Measurements from ENCODE around the gene TBC1D16. TPM values are rescaled to one million over a fixed set of nuclear protein-coding genes. Genes with fewer than 3 reads are reported as not detected.

TBC1D16 gene
- total and polyA plus RNA-seq, 8 donors = 4.9 to 31.4 (median 19.7) TPM

GRCh38 chr17:79955167-79955549, 80.5 kb downstream of the TBC1D16 start:
- intact Hi-C loops (cut with DNase I) = no loop called here
- Histone ChIP-seq H3K27me3 (no peaks in the 10 kb centered on the region), H3K4me1 (peaks cover 31 to 35% (median 33%) of the 10 kb centered on the region in 3 donors), H3K27ac (no peak overlapping the region), H3K36me3 (no peaks in the 10 kb centered on the region), H3K4me3 (no peak overlapping the region), H3K9me3 (no peaks in the 10 kb centered on the region)
- peak in 2 of 6 donors; percentile 26 to 52 for DNase-seq
- no peak for ATAC-seq
- no peak for TF ChIP-seq CTCF (IDR thresholded peaks at IDR 0.05)
- FAIRE-seq = no peak
- 90 to 96% methylated on average over 10 of the region's 10 CpGs for WGBS, 2 donors

- peaks cover 0 to 2% (median 0%) of the 10 kb centered on the region in 3 donors for H3K36me3 ChIP-seq
- H3K27me3 ChIP-seq = no peaks in the 10 kb centered on the region
- no peak overlapping the region for H3K4me3 ChIP-seq
- H3K4me1 ChIP-seq = peaks cover 33 to 37% (median 33%) of the 10 kb centered on the region in 3 donors
- WGBS, 2 donors = 88 to 90% methylated on average over 25 of the region's 25 CpGs
- no peak for TF ChIP-seq CTCF (IDR thresholded peaks at IDR 0.05)
- no peak overlapping the region for H3K27ac ChIP-seq
- intact Hi-C loops (cut with DNase I) = no loop called here
- peak in 3 of 6 donors; percentile 9 to 58 (median 54) for DNase-seq
- no peaks in the 10 kb centered on the region for H3K9me3 ChIP-seq
- ATAC-seq = no peak
- no peak for FAIRE-seq
These were observed 81.1 kb downstream of the TBC1D16 start for GRCh38 chr17:79954281-79955166.

GRCh38 chr17:79953335-79953734, 82.3 kb downstream of the TBC1D16 start:
- TF ChIP-seq CTCF (IDR thresholded peaks at IDR 0.05) = no peak
- FAIRE-seq (no peak), ATAC-seq (no peak), DNase-seq (peak in 1 of 6 donors; percentile 9)
- H3K27me3 ChIP-seq = no peaks in the 10 kb centered on the region
- H3K36me3 ChIP-seq = peaks cover 0 to 13% (median 0%) of the 10 kb centered on the region in 3 donors
- peak overlapping the region in 3 of 4 donors; percentile 34 to 85 (median 45) for H3K27ac ChIP-seq
- intact Hi-C loops (cut with DNase I) = no loop called here
- H3K4me1 ChIP-seq = peaks cover 33 to 37% (median 33%) of the 10 kb centered on the region in 3 donors
- no peaks in the 10 kb centered on the region for H3K9me3 ChIP-seq
- H3K4me3 ChIP-seq = no peak overlapping the region

- ATAC-seq (peak; percentile 11 to 52 (median 34)), DNase-seq (peak in 4 of 6 donors; percentile 20 to 39 (median 32))
- WGBS, 2 donors = 22 to 24% methylated on average over 8 of the region's 8 CpGs
These were observed 82.8 kb downstream of the TBC1D16 start for GRCh38 chr17:79952901-79953300.

More at GRCh38 chr17:79952901-79953300, 82.8 kb downstream of the TBC1D16 start:
- no peak for FAIRE-seq
- Histone ChIP-seq H3K4me1 (peaks cover 33 to 37% (median 33%) of the 10 kb centered on the region in 3 donors), H3K36me3 (peaks cover 0 to 13% (median 0%) of the 10 kb centered on the region in 3 donors), H3K4me3 (no peak overlapping the region), H3K9me3 (no peaks in the 10 kb centered on the region), H3K27me3 (no peaks in the 10 kb centered on the region), H3K27ac (peak overlapping the region in 3 of 4 donors; percentile 34 to 85 (median 45))
- intact Hi-C loops (cut with DNase I) = no loop called here
- TF ChIP-seq CTCF (IDR thresholded peaks at IDR 0.05) = no peak

Measured in pancreas (tissue), 10 donors.